ENCODE data around the gene INAFM1. TPM values are rescaled to one million over a fixed set of nuclear protein-coding genes. Genes with fewer than 3 reads are reported as not detected.
"Not testable (repeated sequence)": the region's sequence is repeated elsewhere in the genome, so short reads cannot be mapped to it uniquely, and the experiment has no call there.

Gene INAFM1
- total and polyA plus RNA-seq, 2 donors (not counting 3 experiments of a cell fraction or from before 2014, with no cell fraction given) = 2.8 to 8.3 TPM

GRCh38 chr19:47260476-47260875 is 14.2 kb upstream of the INAFM1 start:
- peaks cover 11% of the 10 kb centered on the region for H3K4me1 ChIP-seq (ENCODE audit: control insufficient read depth, extremely low read depth, insufficient read depth, low read length)
- H3K79me2 ChIP-seq (ENCODE audit: control insufficient read depth, insufficient read depth, low read length) = peaks cover 9% of the 10 kb centered on the region
- H3K9me1 ChIP-seq (replicated peaks; ENCODE audit: control insufficient read depth, extremely low read depth, insufficient read depth, low read length) = no peaks in the 10 kb centered on the region
- intact Hi-C loops (cut with micrococcal nuclease) = no loop called here
- CTCF ChIA-PET = no interaction called here
- H3K9me3 ChIP-seq (replicated peaks; ENCODE audit: control insufficient read depth, insufficient read depth, low read length) = no peaks in the 10 kb centered on the region
- no peaks in the 10 kb centered on the region for H3K27me3 ChIP-seq (ENCODE audit: control insufficient read depth in 2 of 2, insufficient read depth in 2 of 2, low read length in 2 of 2)
- BruUV-seq (replicated peaks) = no TSS peak
- no peaks in the 10 kb centered on the region for H4K20me1 ChIP-seq (replicated peaks; ENCODE audit: control insufficient read depth, extremely low read depth, insufficient read depth, low read length)
- POLR2A ChIA-PET = interaction anchor here (0.9 kb wide), 1 partner anchor 34 kb away, joined by 3 read pairs; no protein-coding TSS in a partner anchor
- H3K4me3 ChIP-seq (replicated peaks in 1 of 3; ENCODE audit: insufficient read depth in 1 of 3, low read depth in 1 of 3, low read length in 3 of 3) = no peak overlapping the region
- peaks cover 10 to 28% of the 10 kb centered on the region in 2 experiments for H3K36me3 ChIP-seq (ENCODE audit: control insufficient read depth in 2 of 2, extremely low read depth in 1 of 2, insufficient read depth in 2 of 2, low read length in 2 of 2)
- no peak for FAIRE-seq
- TF ChIP-seq POLR2AphosphoS5 (IDR thresholded peaks at IDR 0.05; ENCODE audit: insufficient read depth, low read depth, low read length) (no peak), GATA2 (IDR thresholded peaks at IDR 0.05; ENCODE audit: insufficient read depth, insufficient read length, low read depth, low read length) (no peak), FOS (IDR thresholded peaks at IDR 0.05; ENCODE audit: borderline replicate concordance, insufficient read depth, low read length) (no peak), MAX (IDR thresholded peaks at IDR 0.05; ENCODE audit: insufficient read depth, insufficient read length) (no peak), CTCF (IDR thresholded peaks at IDR 0.05; ENCODE audit: extremely low read depth in 1 of 2, insufficient read depth in 1 of 2, low read depth in 1 of 2, low read length in 2 of 2) (no peak), EZH2 (IDR thresholded peaks at IDR 0.05; ENCODE audit: borderline replicate concordance, low read depth, low read length, severe bottlenecking) (no peak), JUN (IDR thresholded peaks at IDR 0.05; ENCODE audit: borderline replicate concordance, insufficient read depth, insufficient read length, low read depth) (no peak), MYC (IDR thresholded peaks at IDR 0.05; ENCODE audit: low read depth, low read length) (no peak), POLR2A (IDR thresholded peaks at IDR 0.05; ENCODE audit: low read depth, low read length) (no peak)
- no peak for DNase-seq (ENCODE audit: low read depth, low spot score)
- no peak overlapping the region for H2AFZ ChIP-seq (ENCODE audit: low read depth, low read length)
- dilution Hi-C loops (cut with MboI; ENCODE audit: extremely low pct_ligation_motif_present, low sequenced_read_pairs) = no loop called here
- H3K9ac ChIP-seq (replicated peaks; ENCODE audit: extremely low read depth, insufficient read depth, low read length) = no peak overlapping the region
- no peak overlapping the region for H3K27ac ChIP-seq (ENCODE audit: insufficient read depth, low read depth, low read length)
- no peak overlapping the region for H3K4me2 ChIP-seq (ENCODE audit: insufficient read depth, low read length)

DNA sequence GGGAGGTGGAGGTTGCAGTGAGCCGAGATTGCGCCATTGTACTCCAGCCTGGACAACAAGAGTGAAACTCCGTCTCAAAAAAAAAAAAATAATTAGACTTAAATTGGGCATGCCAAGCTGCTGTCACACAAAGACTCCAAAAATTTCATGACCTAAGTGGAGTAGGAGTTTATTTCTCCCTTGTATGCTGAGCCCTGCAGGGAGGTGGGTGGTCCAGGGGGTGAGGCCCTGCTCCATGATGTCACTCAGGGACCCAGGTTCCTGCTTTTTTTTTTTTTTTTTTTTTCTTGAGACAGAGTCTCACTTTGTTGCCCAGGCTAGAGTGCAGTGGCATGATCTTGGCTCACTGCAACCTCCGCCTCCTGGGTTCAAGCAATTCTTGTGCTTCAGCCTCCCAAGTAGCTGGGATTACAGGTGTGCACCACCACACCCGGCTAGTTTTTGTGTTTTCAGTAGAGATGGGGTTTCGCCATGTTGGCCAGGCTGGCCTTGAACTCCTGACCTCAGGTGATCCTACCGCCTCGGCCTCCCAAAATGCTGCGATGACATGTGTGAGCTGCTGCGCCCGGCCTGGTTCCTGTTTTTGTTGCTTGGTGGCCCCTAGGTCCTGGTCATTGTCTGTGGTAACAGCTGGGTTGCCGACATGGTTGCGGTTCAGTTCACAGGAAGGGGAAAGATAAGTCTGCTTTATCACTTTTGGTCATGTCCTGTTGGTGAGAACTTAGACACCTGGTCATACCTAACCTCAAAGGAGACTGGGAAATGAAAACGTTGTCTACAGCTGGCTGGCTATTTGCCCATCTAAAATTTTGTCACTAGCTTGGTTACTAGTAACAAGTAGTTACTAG is 12.5 kb upstream of the INAFM1 start:
- POLR2A ChIA-PET = interaction anchor here (0.8 kb wide), 2 partner anchors 12 to 129 kb away, joined by 3 to 4 read pairs; partner anchors contain the start of gene INAFM1
- H3K27ac ChIP-seq (ENCODE audit: insufficient read depth, low read depth, low read length); BruUV-seq (replicated peaks); H4K20me1 ChIP-seq (replicated peaks; ENCODE audit: control insufficient read depth, extremely low read depth, insufficient read depth, low read length); H3K79me2 ChIP-seq (ENCODE audit: control insufficient read depth, insufficient read depth, low read length); H3K4me1 ChIP-seq (ENCODE audit: control insufficient read depth, extremely low read depth, insufficient read depth, low read length); H3K4me3 ChIP-seq (replicated peaks in 1 of 3; ENCODE audit: insufficient read depth in 1 of 3, low read depth in 1 of 3, low read length in 3 of 3); FAIRE-seq; H3K4me2 ChIP-seq (ENCODE audit: insufficient read depth, low read length); H3K9me3 ChIP-seq (replicated peaks; ENCODE audit: control insufficient read depth, insufficient read depth, low read length); CTCF ChIA-PET; DNase-seq (ENCODE audit: low read depth, low spot score); intact Hi-C loops (cut with micrococcal nuclease); H3K9me1 ChIP-seq (replicated peaks; ENCODE audit: control insufficient read depth, extremely low read depth, insufficient read depth, low read length); H3K27me3 ChIP-seq (ENCODE audit: control insufficient read depth in 2 of 2, insufficient read depth in 2 of 2, low read length in 2 of 2); H2AFZ ChIP-seq (ENCODE audit: low read depth, low read length); dilution Hi-C loops (cut with MboI; ENCODE audit: extremely low pct_ligation_motif_present, low sequenced_read_pairs); H3K9ac ChIP-seq (replicated peaks; ENCODE audit: extremely low read depth, insufficient read depth, low read length): not testable (repeated sequence)
- H3K36me3 ChIP-seq (ENCODE audit: control insufficient read depth in 2 of 2, extremely low read depth in 1 of 2, insufficient read depth in 2 of 2, low read length in 2 of 2) = peaks cover 10 to 35% of the 10 kb centered on the region in 2 experiments

Measured in endothelial cell of umbilical vein (primary cell).